ENCODE data around the gene PP2D1.
"Not testable (repeated sequence)": the region's sequence is repeated elsewhere in the genome, so short reads cannot be mapped to it uniquely, and the experiment has no call there.

PP2D1 gene

DNA sequence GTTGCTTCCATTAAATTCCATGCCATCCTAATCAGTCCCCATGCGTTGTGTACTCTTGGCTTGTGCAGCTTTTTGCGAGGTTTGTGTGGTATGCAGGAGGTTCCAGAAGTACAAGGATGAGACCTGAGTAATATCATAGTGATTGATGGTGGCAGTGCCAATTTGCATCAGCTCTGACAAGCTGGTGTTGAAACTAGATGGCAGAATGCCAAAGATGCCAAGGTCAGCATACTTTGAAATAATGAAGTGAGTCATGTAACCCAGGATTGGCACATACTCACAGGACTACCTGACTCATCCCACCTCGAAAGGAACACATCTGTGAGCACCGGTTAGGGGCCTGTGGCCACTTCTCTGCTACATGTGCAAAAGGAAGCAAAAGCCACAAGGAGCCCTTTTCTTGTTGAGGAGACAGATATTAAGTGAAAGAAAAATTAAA, 42.5 kb upstream of the PP2D1 start:
- H3K4me3 ChIP-seq, result no peak overlapping the region
- no peak for DNase-seq (ENCODE audit: low read depth, low spot score)
- TF ChIP-seq EZH2 (IDR thresholded peaks at IDR 0.05), result no peak
- TF ChIP-seq FOXP2 (optimal IDR thresholded peaks at IDR 0.05; ENCODE audit: control extremely low read depth, extremely low read length, insufficient read depth), result no peak
- TF ChIP-seq POLR2AphosphoS5 (IDR thresholded peaks at IDR 0.05; ENCODE audit: borderline replicate concordance, low read depth, low read length), result no peak
- no peaks in the 10 kb centered on the region for H3K36me3 ChIP-seq (ENCODE audit: insufficient read depth, low read length)
- no peak overlapping the region for H3K9ac ChIP-seq (ENCODE audit: insufficient read length)
- no peak overlapping the region for H3K27ac ChIP-seq
- no peaks in the 10 kb centered on the region for H3K9me3 ChIP-seq (ENCODE audit: low read depth, low read length)

- TF ChIP-seq POLR2AphosphoS5 (IDR thresholded peaks at IDR 0.05; ENCODE audit: borderline replicate concordance, low read depth, low read length) (no peak), EZH2 (IDR thresholded peaks at IDR 0.05) (no peak), FOXP2 (optimal IDR thresholded peaks at IDR 0.05; ENCODE audit: control extremely low read depth, extremely low read length, insufficient read depth) (no peak)
- no peak overlapping the region for H3K9ac ChIP-seq (ENCODE audit: insufficient read length)
- no peaks in the 10 kb centered on the region for H3K36me3 ChIP-seq (ENCODE audit: insufficient read depth, low read length)
- no peak overlapping the region for H3K4me3 ChIP-seq
- no peaks in the 10 kb centered on the region for H3K9me3 ChIP-seq (ENCODE audit: low read depth, low read length)
- no peak for DNase-seq (ENCODE audit: low read depth, low spot score)
- H3K27ac ChIP-seq, result no peak overlapping the region
Observed at GRCh38 chr3:20052851-20053250, 40.8 kb upstream of the PP2D1 start.

- H3K27ac ChIP-seq, result no peak overlapping the region
- DNase-seq (ENCODE audit: low read depth, low spot score), result no peak
- H3K9me3 ChIP-seq (ENCODE audit: low read depth, low read length), result no peaks in the 10 kb centered on the region
- no peaks in the 10 kb centered on the region for H3K36me3 ChIP-seq (ENCODE audit: insufficient read depth, low read length)
- no peak overlapping the region for H3K9ac ChIP-seq (ENCODE audit: insufficient read length)
- no peak overlapping the region for H3K4me3 ChIP-seq
- no peak for TF ChIP-seq EZH2 (IDR thresholded peaks at IDR 0.05)
- TF ChIP-seq FOXP2 (optimal IDR thresholded peaks at IDR 0.05; ENCODE audit: control extremely low read depth, extremely low read length, insufficient read depth), result no peak
- TF ChIP-seq POLR2AphosphoS5 (IDR thresholded peaks at IDR 0.05; ENCODE audit: borderline replicate concordance, low read depth, low read length), result no peak
Observed at GRCh38 chr3:20051123-20051806, 39.2 kb upstream of the PP2D1 start.

DNA sequence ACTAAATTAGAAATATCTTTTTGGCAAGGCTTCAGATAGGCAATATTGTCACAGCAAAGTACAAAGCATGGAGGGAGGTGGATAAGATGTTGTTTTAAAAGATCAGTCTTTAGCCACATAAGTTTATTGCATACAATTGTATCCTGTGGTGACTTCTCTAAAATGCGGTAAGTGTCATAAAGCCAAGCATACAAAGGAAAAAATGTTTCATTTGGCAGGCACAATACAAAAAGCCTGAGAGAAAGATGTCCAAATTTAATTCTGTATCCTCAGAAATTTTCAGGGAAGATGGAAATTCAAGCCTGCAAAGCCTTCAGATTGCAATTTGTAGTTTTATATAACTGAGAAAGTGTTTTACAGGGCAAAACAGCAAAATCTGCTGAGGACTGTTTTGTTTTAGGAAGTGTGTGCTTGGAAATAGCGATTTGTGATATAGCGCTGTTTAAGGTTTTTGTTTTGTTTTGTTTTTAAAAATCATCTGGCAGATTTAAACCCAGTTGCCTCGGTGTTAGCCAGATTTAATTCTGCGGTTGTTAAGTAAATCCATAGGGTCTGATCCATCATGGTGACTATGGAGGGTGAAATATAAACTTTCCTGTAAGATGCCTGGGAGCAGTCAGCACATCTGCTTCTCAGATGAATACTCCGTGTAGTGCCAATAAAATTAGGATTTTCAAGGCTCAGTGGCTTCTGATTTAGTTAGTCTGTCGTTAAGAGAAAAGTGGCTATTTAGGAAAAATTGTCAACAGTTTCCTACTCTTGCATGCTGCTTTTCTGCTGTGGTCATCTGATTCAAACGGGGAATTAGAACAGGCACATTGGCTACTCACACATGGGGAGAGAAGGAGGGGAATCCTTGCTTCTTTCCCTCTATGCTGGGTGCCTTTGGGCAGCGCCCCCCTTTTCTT, 36.2 kb upstream of the PP2D1 start:
- no peaks in the 10 kb centered on the region for H3K36me3 ChIP-seq (ENCODE audit: insufficient read depth, low read length)
- H3K9ac ChIP-seq (ENCODE audit: insufficient read length), result no peak overlapping the region
- no peak overlapping the region for H3K27ac ChIP-seq
- H3K9me3 ChIP-seq (ENCODE audit: low read depth, low read length), result no peaks in the 10 kb centered on the region
- no peak for DNase-seq (ENCODE audit: low read depth, low spot score)
- TF ChIP-seq EZH2 (IDR thresholded peaks at IDR 0.05) (no peak), POLR2AphosphoS5 (IDR thresholded peaks at IDR 0.05; ENCODE audit: borderline replicate concordance, low read depth, low read length) (no peak), FOXP2 (optimal IDR thresholded peaks at IDR 0.05; ENCODE audit: control extremely low read depth, extremely low read length, insufficient read depth) (no peak)
- H3K4me3 ChIP-seq, result peak overlapping the region; percentile 22; the same call in 1 of the 2 replicates

- TF ChIP-seq EZH2 (IDR thresholded peaks at IDR 0.05) (no peak), POLR2AphosphoS5 (IDR thresholded peaks at IDR 0.05; ENCODE audit: borderline replicate concordance, low read depth, low read length) (no peak), FOXP2 (optimal IDR thresholded peaks at IDR 0.05; ENCODE audit: control extremely low read depth, extremely low read length, insufficient read depth) (no peak)
- no peak overlapping the region for H3K9ac ChIP-seq (ENCODE audit: insufficient read length)
- no peaks in the 10 kb centered on the region for H3K9me3 ChIP-seq (ENCODE audit: low read depth, low read length)
- no peaks in the 10 kb centered on the region for H3K36me3 ChIP-seq (ENCODE audit: insufficient read depth, low read length)
- DNase-seq (ENCODE audit: low read depth, low spot score), result no peak
- no peak overlapping the region for H3K4me3 ChIP-seq
- no peak overlapping the region for H3K27ac ChIP-seq
Observed at GRCh38 chr3:20047341-20047779, 35.3 kb upstream of the PP2D1 start.

DNA sequence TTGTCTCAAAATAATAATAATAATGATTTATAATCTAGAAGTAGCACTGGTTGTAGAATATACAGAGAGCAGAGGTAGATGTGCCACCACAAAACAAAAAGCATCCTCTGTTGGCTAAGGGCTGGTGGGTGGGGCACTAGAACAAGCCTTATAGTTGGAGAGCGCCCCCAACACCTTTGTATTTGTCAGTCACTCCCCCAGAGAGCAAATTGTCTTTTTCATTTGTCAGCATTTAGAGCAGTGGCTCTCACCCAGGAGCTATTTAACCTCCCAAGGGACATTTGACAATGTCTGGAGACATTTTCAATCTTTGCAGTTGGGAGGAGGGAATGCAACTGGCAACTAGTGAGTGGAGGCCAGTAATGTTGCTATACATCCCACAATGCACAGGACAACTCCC, 34.5 kb upstream of the PP2D1 start:
- Histone ChIP-seq H3K27ac (no peak overlapping the region), H3K9ac (ENCODE audit: insufficient read length) (no peak overlapping the region), H3K4me3 (no peak overlapping the region), H3K36me3 (ENCODE audit: insufficient read depth, low read length) (no peaks in the 10 kb centered on the region), H3K9me3 (ENCODE audit: low read depth, low read length) (no peaks in the 10 kb centered on the region)
- TF ChIP-seq FOXP2 (optimal IDR thresholded peaks at IDR 0.05; ENCODE audit: control extremely low read depth, extremely low read length, insufficient read depth) (no peak), EZH2 (IDR thresholded peaks at IDR 0.05) (no peak), POLR2AphosphoS5 (IDR thresholded peaks at IDR 0.05; ENCODE audit: borderline replicate concordance, low read depth, low read length) (no peak)
- no peak for DNase-seq (ENCODE audit: low read depth, low spot score)

GRCh38 chr3:20045141-20045540, 33.1 kb upstream of the PP2D1 start:
- not testable (repeated sequence) for DNase-seq (ENCODE audit: low read depth, low spot score); H3K4me3 ChIP-seq; H3K27ac ChIP-seq; H3K36me3 ChIP-seq (ENCODE audit: insufficient read depth, low read length); H3K9me3 ChIP-seq (ENCODE audit: low read depth, low read length); H3K9ac ChIP-seq (ENCODE audit: insufficient read length)

- no peak for TF ChIP-seq POLR2AphosphoS5 (IDR thresholded peaks at IDR 0.05; ENCODE audit: borderline replicate concordance, low read depth, low read length)
- H3K4me3 ChIP-seq, result no peak overlapping the region
- no peak overlapping the region for H3K27ac ChIP-seq
- no peaks in the 10 kb centered on the region for H3K9me3 ChIP-seq (ENCODE audit: low read depth, low read length)
- DNase-seq (ENCODE audit: low read depth, low spot score), result no peak
- no peak overlapping the region for H3K9ac ChIP-seq (ENCODE audit: insufficient read length)
- H3K36me3 ChIP-seq (ENCODE audit: insufficient read depth, low read length), result no peaks in the 10 kb centered on the region
Observed at GRCh38 chr3:20043825-20044224, 31.8 kb upstream of the PP2D1 start.
